GM21576 (cell line): ENCODE data around the gene DHX16.

Experiments used
- ATAC-seq: cut with Tn5 transposase; IDR thresholded peaks from one replicate; pipeline ENCODE4 v1.9.1; 2021; ENCODE audit warnings: mild to moderate bottlenecking, moderate library complexity; ENCODE audit not compliant: unreplicated experiment

DHX16 gene

DNA sequence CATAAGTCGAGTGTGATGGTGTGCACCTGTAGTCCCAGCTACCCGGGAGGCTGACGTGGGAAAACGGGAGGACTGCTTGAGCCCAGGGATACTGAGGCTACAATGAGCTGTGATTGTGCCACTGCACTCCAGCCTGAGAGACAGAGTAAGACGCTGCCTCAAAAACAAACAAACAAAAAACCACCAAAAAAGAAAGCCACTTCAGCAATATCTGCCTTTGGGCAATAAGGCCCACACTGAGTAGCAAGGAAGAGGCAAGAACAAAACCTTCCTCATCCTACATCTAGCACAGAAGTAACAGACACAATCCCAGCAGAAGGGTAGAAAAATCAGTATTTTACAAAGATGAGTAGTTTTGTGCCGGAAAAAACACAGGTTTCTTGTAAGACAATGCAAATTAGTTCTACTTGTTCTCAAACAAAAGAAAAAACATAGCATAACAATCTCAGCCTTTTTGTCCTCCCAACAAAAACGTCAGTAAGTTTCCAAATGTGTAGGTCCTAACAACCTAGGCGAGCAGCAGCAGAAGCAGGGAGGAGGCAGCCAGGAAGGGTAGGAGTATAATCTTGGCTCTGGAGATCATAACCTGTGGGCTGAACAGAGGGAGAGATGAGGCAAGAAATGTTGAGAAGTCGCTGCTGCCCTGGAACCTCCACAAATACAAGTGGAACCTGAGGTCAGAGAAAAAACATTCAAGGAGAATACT lies 61.5 kb downstream of the DHX16 start:
- ATAC-seq: no peak

DNA sequence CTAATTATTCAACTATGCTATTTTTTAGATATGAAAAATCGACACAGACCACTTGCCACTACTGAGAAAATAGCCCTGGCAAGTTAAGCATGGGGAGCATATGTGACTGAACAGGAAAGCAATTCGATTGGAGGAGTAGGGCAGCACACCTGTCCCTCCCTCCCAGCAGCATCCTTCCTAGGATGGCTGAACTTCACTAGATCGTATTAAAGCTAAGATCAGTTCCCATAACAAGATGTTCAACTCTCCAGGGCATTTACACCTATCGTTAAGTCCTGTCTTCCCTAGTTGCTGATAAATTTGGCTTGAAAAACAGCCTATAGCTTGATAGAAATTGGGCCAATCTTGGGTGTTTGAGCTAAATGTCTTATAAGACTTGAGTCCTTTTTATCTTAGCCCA lies 62.7 kb downstream of the DHX16 start:
- ATAC-seq: no peak

DNA sequence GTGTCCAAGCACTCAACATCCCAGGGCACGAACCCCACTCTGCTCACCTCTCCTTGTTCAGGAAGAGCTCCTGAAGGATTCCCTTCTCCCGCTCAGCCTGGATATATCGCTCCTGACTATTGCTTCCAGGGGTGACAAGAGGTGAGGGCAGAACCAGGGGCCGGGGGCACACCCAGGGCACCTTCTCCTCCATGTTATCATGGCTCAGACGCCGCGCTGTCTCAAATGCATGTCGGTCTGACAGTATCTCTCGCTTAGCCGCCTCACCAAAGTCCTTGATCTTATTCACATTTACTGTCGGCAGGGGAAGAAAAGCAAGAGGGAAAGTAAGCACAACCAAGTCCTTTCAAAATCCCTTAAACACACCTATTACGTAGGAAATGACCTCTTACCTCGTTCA lies 68.8 kb downstream of the DHX16 start:
- ATAC-seq: no peak
